ENCODE measurements around the gene PBX4.

DNA sequence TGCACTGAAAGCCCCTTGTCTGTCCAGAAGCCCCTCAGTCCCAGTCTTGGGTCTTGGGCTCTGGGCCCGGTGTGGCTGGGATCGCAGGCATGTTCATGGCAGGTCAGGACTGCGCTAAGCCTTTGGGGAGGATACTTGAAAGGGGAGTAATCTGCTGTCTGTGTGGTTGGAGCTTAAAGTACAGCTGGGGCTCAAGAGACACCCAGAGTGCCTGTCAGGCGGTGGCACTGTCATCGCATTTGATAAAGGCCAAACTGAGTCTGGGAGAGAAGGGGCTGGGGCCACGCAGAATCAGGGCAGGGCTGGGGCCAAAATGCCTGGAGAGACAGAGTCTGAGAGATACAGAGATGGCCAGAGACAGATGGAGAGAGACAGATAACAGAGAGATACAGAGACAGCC is 84.6 kb downstream of the PBX4 start:
- no peak for TF ChIP-seq POLR2A (IDR thresholded peaks at IDR 0.05)
- TF ChIP-seq, protein P1, sequence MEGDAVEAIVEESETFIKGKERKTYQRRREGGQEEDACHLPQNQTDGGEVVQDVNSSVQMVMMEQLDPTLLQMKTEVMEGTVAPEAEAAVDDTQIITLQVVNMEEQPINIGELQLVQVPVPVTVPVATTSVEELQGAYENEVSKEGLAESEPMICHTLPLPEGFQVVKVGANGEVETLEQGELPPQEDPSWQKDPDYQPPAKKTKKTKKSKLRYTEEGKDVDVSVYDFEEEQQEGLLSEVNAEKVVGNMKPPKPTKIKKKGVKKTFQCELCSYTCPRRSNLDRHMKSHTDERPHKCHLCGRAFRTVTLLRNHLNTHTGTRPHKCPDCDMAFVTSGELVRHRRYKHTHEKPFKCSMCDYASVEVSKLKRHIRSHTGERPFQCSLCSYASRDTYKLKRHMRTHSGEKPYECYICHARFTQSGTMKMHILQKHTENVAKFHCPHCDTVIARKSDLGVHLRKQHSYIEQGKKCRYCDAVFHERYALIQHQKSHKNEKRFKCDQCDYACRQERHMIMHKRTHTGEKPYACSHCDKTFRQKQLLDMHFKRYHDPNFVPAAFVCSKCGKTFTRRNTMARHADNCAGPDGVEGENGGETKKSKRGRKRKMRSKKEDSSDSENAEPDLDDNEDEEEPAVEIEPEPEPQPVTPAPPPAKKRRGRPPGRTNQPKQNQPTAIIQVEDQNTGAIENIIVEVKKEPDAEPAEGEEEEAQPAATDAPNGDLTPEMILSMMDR (IDR thresholded peaks at IDR 0.05) = no peak
